Measurements from ENCODE around the gene EFNA2.

Gene EFNA2

GRCh38 chr19:1249298-1249989 lies 36.2 kb upstream of the EFNA2 start:
- DNase-seq: peak; percentile 97 to 100 (median 99)

DNA sequence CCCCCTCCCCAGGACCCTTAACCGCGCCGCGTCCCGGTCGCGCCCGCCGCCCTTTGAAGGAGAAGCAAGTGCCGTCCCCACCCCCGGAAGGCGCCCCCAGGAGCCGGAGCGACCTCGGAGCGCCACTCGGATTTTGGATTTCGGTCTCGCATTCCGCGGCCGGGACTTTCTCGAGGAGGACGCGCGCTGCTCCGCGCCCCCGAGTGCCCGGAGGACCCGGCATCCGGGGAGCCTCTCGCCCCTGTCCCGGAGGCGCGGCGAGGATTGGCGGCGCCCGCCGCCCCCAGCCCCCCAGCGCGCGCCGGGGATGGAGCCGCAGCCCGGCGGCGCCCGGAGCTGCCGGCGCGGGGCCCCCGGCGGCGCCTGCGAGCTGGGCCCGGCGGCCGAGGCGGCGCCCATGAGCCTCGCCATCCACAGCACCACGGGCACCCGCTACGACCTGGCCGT lies 35.7 kb upstream of the EFNA2 start:
- DNase-seq: no peak

GRCh38 chr19:1250437-1251260 lies 35.0 kb upstream of the EFNA2 start:
- peak in 2 of 3 donors; percentile 27 to 56 for DNase-seq

- peak; percentile 96 for DNase-seq
Measured at GRCh38 chr19:1251330-1252220, 34.1 kb upstream of the EFNA2 start.

GRCh38 chr19:1252221-1252820 lies 33.4 kb upstream of the EFNA2 start:
- peak; percentile 87 to 96 (median 95) for DNase-seq

DNA sequence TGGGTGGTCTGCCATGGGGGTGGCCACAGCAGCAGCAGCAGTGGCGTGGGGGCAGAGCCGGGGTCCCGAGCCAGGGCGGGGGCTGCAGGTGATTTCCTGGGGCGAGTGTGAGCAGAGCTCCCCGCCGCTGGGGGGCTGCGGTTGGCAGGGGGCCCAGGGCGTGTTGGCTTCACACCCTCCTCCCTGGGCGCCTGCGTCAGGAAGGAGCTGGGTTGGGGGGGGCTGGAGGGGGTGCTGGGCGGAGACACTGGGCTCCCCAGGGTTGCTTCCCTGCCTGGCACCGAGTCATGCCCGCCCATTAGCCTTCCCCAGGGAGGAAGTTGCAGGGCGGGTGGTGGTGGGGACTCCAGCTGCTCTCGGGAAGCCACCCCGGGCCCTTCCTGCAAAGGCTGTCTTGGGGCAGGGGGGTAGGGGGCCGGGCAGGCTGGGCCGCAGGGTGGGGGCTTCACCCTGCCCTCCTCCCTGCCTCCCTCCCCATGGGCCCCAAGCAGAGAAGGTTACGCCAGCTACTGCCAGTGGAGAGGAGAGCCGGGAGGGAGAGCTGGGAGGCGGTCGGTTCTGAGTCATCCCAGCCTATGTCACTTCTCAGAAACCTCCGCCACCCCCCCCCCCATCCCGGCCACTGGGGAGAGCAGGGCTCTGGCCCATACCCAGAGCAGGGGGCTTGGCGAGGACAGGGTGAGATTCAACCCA lies 32.7 kb upstream of the EFNA2 start:
- DNase-seq: peak; percentile 95

- DNase-seq: no peak
Measured at GRCh38 chr19:1253514-1254080, 32.1 kb upstream of the EFNA2 start.

- no peak for DNase-seq
Measured at GRCh38 chr19:1254081-1254527, 31.6 kb upstream of the EFNA2 start.

DNA sequence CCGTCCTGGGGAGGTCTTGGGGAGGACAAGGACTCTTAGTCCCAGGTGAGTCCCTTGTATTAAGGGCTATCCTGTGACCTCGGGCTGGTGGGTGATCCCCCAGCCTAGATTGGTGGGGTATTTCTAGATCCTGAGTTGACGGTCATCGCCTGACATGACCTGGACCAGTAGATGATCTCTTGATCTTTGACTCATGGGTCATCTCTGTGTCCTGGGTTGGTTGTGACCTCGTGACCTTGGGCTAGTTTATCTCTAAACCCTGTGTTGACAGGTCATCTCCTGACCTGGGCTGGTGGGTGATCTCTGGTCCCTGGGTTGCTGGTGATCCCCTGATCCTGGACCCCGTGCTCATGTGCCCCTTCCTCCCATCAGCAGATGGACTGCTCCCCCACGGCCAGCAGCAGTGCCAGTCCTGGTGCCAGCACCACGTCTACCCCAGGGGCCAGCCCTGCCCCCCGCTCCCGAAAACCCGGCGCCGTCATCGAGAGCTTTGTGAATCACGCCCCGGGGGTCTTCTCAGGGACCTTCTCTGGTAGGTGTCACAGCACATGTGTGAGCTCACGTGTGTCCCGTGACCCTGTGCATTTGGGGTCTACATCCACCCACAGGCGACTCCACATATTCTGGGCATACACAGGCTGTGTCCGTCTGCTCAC lies 31.0 kb upstream of the EFNA2 start:
- DNase-seq: no peak

GRCh38 chr19:1255186-1256161 lies 30.2 kb upstream of the EFNA2 start:
- DNase-seq: no peak

- DNase-seq: no peak
Measured at GRCh38 chr19:1256646-1257474, 28.8 kb upstream of the EFNA2 start.

- DNase-seq: peak in 1 of 3 donors; percentile 50
Measured at GRCh38 chr19:1257475-1258162, 28.1 kb upstream of the EFNA2 start.

DNA sequence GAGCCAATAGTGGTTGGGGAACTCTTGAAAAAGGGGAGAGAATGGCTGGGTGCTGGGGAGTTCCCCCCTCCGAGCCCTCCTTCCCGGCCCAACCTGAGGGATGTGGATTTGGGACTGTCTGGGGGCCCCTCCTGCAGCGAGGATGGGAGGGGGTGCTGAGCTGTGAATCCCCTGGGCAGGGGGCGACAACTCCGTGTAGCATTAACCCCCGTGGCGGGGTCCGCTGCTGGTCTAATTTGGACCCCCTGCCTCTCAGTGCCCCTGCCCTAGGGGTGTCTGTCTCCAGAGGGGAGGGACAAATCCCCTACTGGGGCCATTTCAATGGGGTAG lies 27.5 kb upstream of the EFNA2 start:
- no peak for DNase-seq

- DNase-seq: no peak
Measured at GRCh38 chr19:1258707-1259205, 26.9 kb upstream of the EFNA2 start.

- DNase-seq: peak; percentile 59 to 69 (median 64)
Measured at GRCh38 chr19:1259206-1259875, 26.3 kb upstream of the EFNA2 start.

DNA sequence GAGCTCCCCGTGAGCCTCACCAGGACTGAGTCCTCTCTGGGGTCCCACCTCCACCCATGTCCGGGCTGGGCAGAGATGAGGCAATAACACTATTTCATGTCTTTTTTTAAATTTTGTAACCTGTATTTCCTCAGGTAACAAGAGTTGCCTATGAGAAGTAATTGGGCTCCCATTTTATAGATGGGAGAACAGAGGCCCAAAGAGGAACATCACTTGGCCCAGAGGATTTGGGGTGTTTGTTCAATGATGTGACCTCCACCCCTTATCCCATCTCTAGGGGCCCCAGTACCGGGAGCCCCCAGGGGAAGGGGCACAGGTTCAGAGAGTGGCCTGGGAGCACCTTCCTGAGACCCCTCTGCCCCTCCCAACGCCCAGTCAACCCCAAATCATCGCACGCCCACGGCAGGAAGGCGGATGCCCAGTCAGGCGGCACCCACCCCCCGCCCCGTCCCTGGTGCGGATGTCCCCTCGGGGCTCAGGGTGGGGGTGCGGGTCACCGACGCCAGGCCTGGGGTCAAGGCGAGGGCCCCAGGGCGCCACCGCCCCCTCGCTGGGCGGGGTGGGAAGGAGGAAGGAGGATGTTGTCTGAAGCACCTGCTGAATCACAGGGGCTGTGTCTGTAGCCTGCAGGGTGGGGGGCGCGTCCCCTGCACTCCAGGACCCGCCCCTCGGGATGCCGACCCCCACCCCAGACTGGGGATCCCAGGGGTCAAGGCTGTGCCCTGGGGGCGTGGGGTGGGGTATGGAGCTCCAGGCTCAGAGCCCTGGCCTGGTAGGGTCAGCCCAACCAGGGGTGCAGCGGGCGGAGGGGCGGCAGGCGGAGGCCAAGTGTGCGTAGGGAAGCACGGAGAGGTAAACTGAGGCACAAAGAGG lies 25.6 kb upstream of the EFNA2 start:
- DNase-seq: peak; percentile 52 to 73 (median 56)

All from suppressor macrophage treated with lipopolysaccharide for 1 hour (primary cell).